CD14-positive monocyte (primary cell): ENCODE data around the gene AAGAB. TPM values are rescaled to one million over a fixed set of nuclear protein-coding genes. Genes with fewer than 3 reads are reported as not detected.

Source experiments
- DNase-seq, 3 donors: peaks; one replicate each; pipeline ENCODE4 v3.0.0-alpha.2; 2011 to 2022
- H2AFZ ChIP-seq: 2 replicates; pipeline ENCODE4 v1.6.0; 2012; ENCODE audit warnings: mild to moderate bottlenecking, low read depth, low read length, inconsistent platforms; ENCODE audit not compliant: insufficient read depth, poor library complexity, severe bottlenecking
- H3K27ac ChIP-seq, 2 donors: 1 replicate in 1 of 2; 2 replicates in 1 of 2; pipeline ENCODE4 v1.5.1; 2012 to 2013; ENCODE audit warnings: low read length in 2 of 2, control low read depth in 1 of 2, inconsistent platforms in 1 of 2, low read depth in 1 of 2, mild to moderate bottlenecking in 1 of 2
- H3K27me3 ChIP-seq, 2 donors: one replicate each; pipeline versions ENCODE4 v1.6.0 to v1.6.1; 2011 to 2013; ENCODE audit warnings: low read length in 2 of 2; ENCODE audit not compliant: control insufficient read depth in 2 of 2, insufficient read depth in 2 of 2
- H3K36me3 ChIP-seq, 2 donors: replicated peaks in 1 of 2; 1 replicate in 1 of 2; 2 replicates in 1 of 2; pipeline versions ENCODE4 v1.5.1 to v1.6.1; 2012 to 2013; ENCODE audit warnings: low read length in 2 of 2, control low read depth in 1 of 2, inconsistent platforms in 1 of 2, mild to moderate bottlenecking in 1 of 2; ENCODE audit not compliant: insufficient read depth in 2 of 2, control insufficient read depth in 1 of 2
- H3K4me1 ChIP-seq, 2 donors: 1 replicate in 1 of 2; 2 replicates in 1 of 2; pipeline versions ENCODE4 v1.5.1 to v1.6.1; 2012 to 2013; ENCODE audit warnings: low read length in 2 of 2, control low read depth in 1 of 2, inconsistent platforms in 1 of 2, mild to moderate bottlenecking in 1 of 2, moderate library complexity in 1 of 2; ENCODE audit not compliant: insufficient read depth in 2 of 2, control insufficient read depth in 1 of 2
- H3K4me2 ChIP-seq: replicated peaks from 2 replicates; pipeline ENCODE3; 2012; ENCODE audit warnings: low read length, moderate library complexity, mild to moderate bottlenecking; ENCODE audit not compliant: poor library complexity, severe bottlenecking; ENCODE audit errors: extremely low read depth
- H3K4me3 ChIP-seq, 3 experiments: fragments of 200-600 bp in 1 of 3; sonication (generic) in 1 of 3; replicated peaks in 1 of 3; 1 replicate in 2 of 3; 2 replicates in 1 of 3; pipeline ENCODE4 v1.5.1; 2011 to 2013; ENCODE audit warnings: low read length in 3 of 3, mild to moderate bottlenecking in 3 of 3, control low read depth in 2 of 3, low read depth in 2 of 3, inconsistent platforms in 1 of 3, moderate library complexity in 1 of 3
- H3K79me2 ChIP-seq: 2 replicates; pipeline ENCODE4 v1.6.0; 2012; ENCODE audit warnings: mild to moderate bottlenecking, control low read depth, inconsistent platforms, low read length, moderate library complexity; ENCODE audit not compliant: insufficient read depth
- H3K9ac ChIP-seq: 2 replicates; pipeline ENCODE4 v1.6.0; 2017; ENCODE audit warnings: low read length, mild to moderate bottlenecking; ENCODE audit not compliant: insufficient read depth, poor library complexity, severe bottlenecking
- H3K9me3 ChIP-seq, 2 donors: replicated peaks in 1 of 2; 1 replicate in 1 of 2; 2 replicates in 1 of 2; pipeline versions ENCODE4 v1.5.1 to v1.6.1; 2012 to 2013; ENCODE audit warnings: low read length in 2 of 2, control low read depth in 1 of 2; ENCODE audit not compliant: control insufficient read depth in 1 of 2, insufficient read depth in 1 of 2
- H4K20me1 ChIP-seq: 2 replicates; pipeline ENCODE4 v1.6.0; 2012; ENCODE audit warnings: mild to moderate bottlenecking, low read length, control low read depth, moderate library complexity; ENCODE audit not compliant: insufficient read depth
- H3K27ac Mint-ChIP-seq, 7 donors: one replicate each; pipeline ENCODE4 v1.8.0; 2020; ENCODE audit warnings: mild to moderate bottlenecking in 7 of 7, mixed read lengths in 7 of 7, moderate library complexity in 6 of 7, inconsistent platforms in 2 of 7
- H3K27me3 Mint-ChIP-seq, 3 donors: one replicate each; pipeline ENCODE4 v1.8.0; 2021 to 2022; ENCODE audit warnings: low read depth in 3 of 3, mild to moderate bottlenecking in 3 of 3, mixed read lengths in 3 of 3, moderate library complexity in 3 of 3, inconsistent platforms in 1 of 3
- H3K36me3 Mint-ChIP-seq, 2 donors: one replicate each; pipeline ENCODE4 v1.8.0; 2020; ENCODE audit warnings: mixed read lengths in 2 of 2, inconsistent platforms in 1 of 2, mild to moderate bottlenecking in 1 of 2
- H3K4me1 Mint-ChIP-seq: one replicate; pipeline ENCODE4 v1.8.0; 2020; ENCODE audit warnings: mild to moderate bottlenecking, mixed read lengths
- H3K4me3 Mint-ChIP-seq, 2 donors: one replicate each; pipeline ENCODE4 v1.8.0; 2020; ENCODE audit warnings: mild to moderate bottlenecking in 2 of 2, mixed read lengths in 2 of 2, moderate library complexity in 1 of 2
- H3K9me3 Mint-ChIP-seq, 7 donors: one replicate each; pipeline ENCODE4 v1.8.0; 2020 to 2022; ENCODE audit warnings: mixed read lengths in 7 of 7, mild to moderate bottlenecking in 6 of 7, moderate library complexity in 6 of 7, inconsistent platforms in 2 of 7
- WGBS: methylation state at CpG from one replicate; pipeline ENCODE4 v1.1.5; 2013; ENCODE audit warnings: missing lambda C conversion rate; ENCODE audit not compliant: insufficient coverage; 5-methylcytosine and 5-hydroxymethylcytosine counted together
- intact Hi-C, 2 donors: fragments of 100-400 bp; cut with micrococcal nuclease; formaldehyde crosslinking; loops; one replicate each; pipeline versions ENCODE4 v1.15.0 to v1.15.1; 2023
- polyA plus RNA-seq, 3 donors: library from polyadenylated mRNA; depleted of rRNA in 1 of 3; unstranded in 2 of 3; stranded (reverse) in 1 of 3; fragments of 300-500 nt in 2 of 3; fragments of >200 nt in 1 of 3; fragmentation: Illumina TruSeq in 2 of 3; gene quantifications; 1 replicate in 2 of 3; 2 replicates in 1 of 3; pipeline ENCODE4 v1.2.3, GENCODE V29; 2012 to 2021
- TF ChIP-seq, protein P1 (sequence below): fragments of 200-600 bp; IDR thresholded peaks from one replicate; pipeline ENCODE4 v1.8.0; 2022; ENCODE audit warnings: antibody characterized with exemption, mild to moderate bottlenecking

The AAGAB gene
- polyA plus RNA-seq, 3 donors = 11.2 to 40.4 (median 30.1) TPM

DNA sequence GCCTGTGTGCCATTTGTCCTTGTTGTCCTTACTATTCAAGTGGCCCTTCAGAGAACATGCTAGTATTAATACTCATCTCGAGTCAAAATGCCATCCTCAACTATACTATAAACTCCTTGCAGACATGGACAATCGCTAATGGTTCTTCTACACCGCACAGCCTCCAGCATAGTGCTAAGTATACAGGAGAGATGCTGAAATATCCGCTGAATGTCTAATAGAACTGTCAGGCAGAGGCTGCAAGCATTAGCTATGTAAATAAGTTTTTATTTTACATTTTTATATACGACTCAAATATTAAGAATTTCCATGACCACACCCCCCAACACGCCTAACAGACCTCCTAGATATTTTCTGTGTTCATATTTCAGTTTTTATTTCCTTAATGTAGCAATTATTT, 39.4 kb downstream of the AAGAB start:
- Mint-ChIP-seq H3K36me3 (peaks cover 34 to 39% of the 10 kb centered on the region in 2 donors), H3K4me1 (peaks cover 2% of the 10 kb centered on the region), H3K9me3 (no peaks in the 10 kb centered on the region), H3K27ac (peak overlapping the region in 1 of 7 donors; percentile 46), H3K27me3 (no peaks in the 10 kb centered on the region), H3K4me3 (no peak overlapping the region)
- no peak overlapping the region for H3K4me3 ChIP-seq
- H3K36me3 ChIP-seq = peaks cover 5 to 34% of the 10 kb centered on the region in 2 donors
- H3K27ac ChIP-seq = no peak overlapping the region
- no peaks in the 10 kb centered on the region for H4K20me1 ChIP-seq
- TF ChIP-seq, protein P1, sequence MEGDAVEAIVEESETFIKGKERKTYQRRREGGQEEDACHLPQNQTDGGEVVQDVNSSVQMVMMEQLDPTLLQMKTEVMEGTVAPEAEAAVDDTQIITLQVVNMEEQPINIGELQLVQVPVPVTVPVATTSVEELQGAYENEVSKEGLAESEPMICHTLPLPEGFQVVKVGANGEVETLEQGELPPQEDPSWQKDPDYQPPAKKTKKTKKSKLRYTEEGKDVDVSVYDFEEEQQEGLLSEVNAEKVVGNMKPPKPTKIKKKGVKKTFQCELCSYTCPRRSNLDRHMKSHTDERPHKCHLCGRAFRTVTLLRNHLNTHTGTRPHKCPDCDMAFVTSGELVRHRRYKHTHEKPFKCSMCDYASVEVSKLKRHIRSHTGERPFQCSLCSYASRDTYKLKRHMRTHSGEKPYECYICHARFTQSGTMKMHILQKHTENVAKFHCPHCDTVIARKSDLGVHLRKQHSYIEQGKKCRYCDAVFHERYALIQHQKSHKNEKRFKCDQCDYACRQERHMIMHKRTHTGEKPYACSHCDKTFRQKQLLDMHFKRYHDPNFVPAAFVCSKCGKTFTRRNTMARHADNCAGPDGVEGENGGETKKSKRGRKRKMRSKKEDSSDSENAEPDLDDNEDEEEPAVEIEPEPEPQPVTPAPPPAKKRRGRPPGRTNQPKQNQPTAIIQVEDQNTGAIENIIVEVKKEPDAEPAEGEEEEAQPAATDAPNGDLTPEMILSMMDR = no peak
- no peak overlapping the region for H3K4me2 ChIP-seq
- H3K9me3 ChIP-seq = no peaks in the 10 kb centered on the region
- no peak overlapping the region for H2AFZ ChIP-seq
- no peak for DNase-seq
- no peak overlapping the region for H3K9ac ChIP-seq
- H3K27me3 ChIP-seq = no peaks in the 10 kb centered on the region
- H3K79me2 ChIP-seq = no peaks in the 10 kb centered on the region
- intact Hi-C loops = no loop called here
- 100% methylated on average over 1 of the region's 6 CpGs for WGBS
- H3K4me1 ChIP-seq = no peaks in the 10 kb centered on the region

DNA sequence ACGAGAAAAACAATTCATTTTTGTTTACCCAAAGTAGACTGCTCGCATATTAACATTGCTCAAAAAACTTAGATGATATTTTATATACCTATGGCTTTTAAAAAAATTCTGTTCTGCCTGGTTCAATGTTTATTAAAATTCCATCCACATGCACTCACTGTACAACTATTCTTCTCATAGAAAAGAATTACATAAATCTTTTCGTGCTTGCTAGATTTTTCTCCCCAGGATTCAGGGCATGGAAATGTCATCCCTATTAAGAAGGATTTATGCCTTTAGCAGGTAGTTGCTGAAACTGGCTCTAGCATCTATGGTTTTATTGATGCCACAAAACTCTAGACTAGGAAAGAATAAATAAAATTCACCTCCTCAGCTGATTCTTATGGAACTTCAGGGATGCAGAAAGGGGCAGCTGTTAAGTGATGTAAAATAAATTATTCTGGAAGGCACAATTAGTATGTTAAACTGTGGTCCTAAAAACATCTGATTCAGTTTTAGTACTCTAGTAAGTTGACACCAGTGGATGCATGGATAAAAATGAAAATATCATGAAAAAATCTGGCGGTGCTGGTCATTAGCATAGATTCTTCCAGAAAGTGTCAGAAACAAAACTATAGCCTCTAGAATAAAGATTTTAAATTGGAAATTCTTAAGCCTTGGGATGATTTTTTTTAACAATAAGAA, 41.6 kb downstream of the AAGAB start:
- no peak overlapping the region for H3K4me3 Mint-ChIP-seq
- intact Hi-C loops = no loop called here
- TF ChIP-seq, protein P1 = no peak
- H3K9ac ChIP-seq = no peak overlapping the region
- no peaks in the 10 kb centered on the region for H3K79me2 ChIP-seq
- no peaks in the 10 kb centered on the region for H3K9me3 ChIP-seq
- no peak for DNase-seq
- H2AFZ ChIP-seq = no peak overlapping the region
- H3K27me3 Mint-ChIP-seq = no peaks in the 10 kb centered on the region
- peaks cover 12 to 35% of the 10 kb centered on the region in 2 donors for H3K36me3 ChIP-seq
- H3K27ac Mint-ChIP-seq = no peak overlapping the region
- H3K4me1 Mint-ChIP-seq = peaks cover 2% of the 10 kb centered on the region
- H3K36me3 Mint-ChIP-seq = peaks cover 34 to 36% of the 10 kb centered on the region in 2 donors
- H3K27ac ChIP-seq = no peak overlapping the region
- no peaks in the 10 kb centered on the region for H3K9me3 Mint-ChIP-seq
- H3K27me3 ChIP-seq = no peaks in the 10 kb centered on the region
- no peaks in the 10 kb centered on the region for H3K4me1 ChIP-seq
- no peaks in the 10 kb centered on the region for H4K20me1 ChIP-seq
- no peak overlapping the region for H3K4me3 ChIP-seq
- no peak overlapping the region for H3K4me2 ChIP-seq
- WGBS = no CpG with 5 or more reads among the region's 4 CpGs
